GM19023 (cell line): ENCODE measurements around the gene ENOX2.

Source experiments
- ATAC-seq: cut with Tn5 transposase; IDR thresholded peaks from one replicate; pipeline ENCODE4 v1.9.1; 2021; ENCODE audit warnings: mild to moderate bottlenecking, moderate library complexity; ENCODE audit not compliant: unreplicated experiment

The ENOX2 gene

GRCh38 chrX:130704053-130705038, 198.7 kb downstream of the ENOX2 start:
- no peak for ATAC-seq

- ATAC-seq, result no peak
Observed at GRCh38 chrX:130702867-130703707, 199.9 kb downstream of the ENOX2 start.

- ATAC-seq, result no peak
Observed at GRCh38 chrX:130700629-130701028, 202.4 kb downstream of the ENOX2 start.

- ATAC-seq, result no peak
Observed at GRCh38 chrX:130699618-130700017, 203.4 kb downstream of the ENOX2 start.

- no peak for ATAC-seq
Observed at GRCh38 chrX:130696542-130696941, 206.5 kb downstream of the ENOX2 start.

GRCh38 chrX:130695931-130696330, 207.1 kb downstream of the ENOX2 start:
- ATAC-seq, result no peak

GRCh38 chrX:130694983-130695382, 208.0 kb downstream of the ENOX2 start:
- ATAC-seq, result no peak

- no peak for ATAC-seq
Observed at GRCh38 chrX:130691576-130691975, 211.4 kb downstream of the ENOX2 start.

GRCh38 chrX:130688360-130688759, 214.6 kb downstream of the ENOX2 start:
- no peak for ATAC-seq

- ATAC-seq, result no peak
Observed at GRCh38 chrX:130682990-130683389, 220.0 kb downstream of the ENOX2 start.

- ATAC-seq, result no peak
Observed at GRCh38 chrX:130680164-130681035, 222.6 kb downstream of the ENOX2 start.

GRCh38 chrX:130676861-130677260, 226.1 kb downstream of the ENOX2 start:
- ATAC-seq, result no peak

GRCh38 chrX:130672214-130672613, 230.8 kb downstream of the ENOX2 start:
- no peak for ATAC-seq

- no peak for ATAC-seq
Observed at GRCh38 chrX:130669233-130669632, 233.8 kb downstream of the ENOX2 start.

GRCh38 chrX:130665263-130665662, 237.7 kb downstream of the ENOX2 start:
- ATAC-seq, result no peak

- no peak for ATAC-seq
Observed at GRCh38 chrX:130658310-130658709, 244.7 kb downstream of the ENOX2 start.

- ATAC-seq, result no peak
Observed at GRCh38 chrX:130654409-130654950, 248.5 kb downstream of the ENOX2 start.

- no peak for ATAC-seq
Observed at GRCh38 chrX:130652824-130653578, 250.0 kb downstream of the ENOX2 start.

- ATAC-seq, result no peak
Observed at GRCh38 chrX:130649738-130650137, 253.3 kb downstream of the ENOX2 start.

- ATAC-seq, result no peak
Observed at GRCh38 chrX:130647468-130647867, 255.5 kb downstream of the ENOX2 start.
